ENCODE data around the gene TP53I11. TPM values are rescaled to one million over a fixed set of nuclear protein-coding genes. Genes with fewer than 3 reads are reported as not detected.

TP53I11 gene
- total RNA-seq, 1 experiment from 2014 or later, result 46.9 TPM

DNA sequence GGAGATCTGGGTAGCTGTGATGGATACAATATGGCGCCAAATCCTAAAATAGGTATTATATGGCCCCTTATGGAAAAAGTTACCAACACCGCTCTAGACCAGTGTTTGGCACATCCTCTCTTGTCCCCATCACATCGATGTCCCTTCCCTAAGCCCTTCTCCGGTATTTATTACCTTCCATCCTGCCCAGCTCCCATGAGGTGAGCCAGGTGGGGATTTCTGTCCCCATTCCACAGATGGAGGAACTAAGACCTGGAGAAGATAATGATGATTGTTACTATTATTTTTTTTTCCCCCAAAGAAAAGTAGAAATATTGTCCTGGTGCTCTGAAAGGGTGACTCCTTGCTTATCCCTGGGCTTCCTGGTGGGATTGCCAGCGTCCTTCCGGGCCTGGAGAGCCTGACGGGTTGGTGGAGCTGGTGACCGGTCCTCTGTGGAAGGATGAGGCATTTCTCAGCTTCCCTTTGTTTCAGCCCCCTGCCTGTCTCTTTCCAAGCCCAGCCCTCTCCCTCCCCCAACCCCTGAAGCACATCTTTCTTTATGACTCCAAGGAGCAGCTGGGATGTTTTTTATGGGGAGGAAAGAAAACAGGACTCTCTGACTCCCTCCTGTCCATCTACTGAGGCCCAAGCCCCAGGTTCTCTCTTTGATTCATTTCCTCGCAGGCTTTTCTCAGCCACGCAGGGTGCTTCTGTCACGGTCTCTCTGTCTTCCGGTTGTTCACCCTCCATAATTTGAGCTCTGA is 65.4 kb downstream of the TP53I11 start:
- Histone ChIP-seq H3K9me3 (ENCODE audit: control insufficient read depth in 1 of 2, insufficient read depth in 1 of 2, low read depth in 1 of 2, low read length in 2 of 2) (no peaks in the 10 kb centered on the region), H3K36me3 (ENCODE audit: control insufficient read depth in 1 of 2, insufficient read depth in 2 of 2, low read length in 2 of 2) (no peaks in the 10 kb centered on the region), H3K9me2 (ENCODE audit: insufficient read depth) (no peaks in the 10 kb centered on the region), H3K27ac (ENCODE audit: low read depth, low read length) (no peak overlapping the region), H3K4me2 (ENCODE audit: low read length) (no peak overlapping the region), H3K4me3 (replicated peaks in 1 of 2; ENCODE audit: low read depth in 1 of 2, low read length in 2 of 2) (no peak overlapping the region), H3K27me3 (ENCODE audit: insufficient read depth, low read length) (no peaks in the 10 kb centered on the region), H3K4me1 (ENCODE audit: control insufficient read depth in 1 of 2, insufficient read depth in 2 of 2, low read length in 2 of 2) (peaks cover 0 to 14% of the 10 kb centered on the region in 2 experiments; a peak in 2 of 4 replicates), H4K20me1 (ENCODE audit: insufficient read depth) (no peaks in the 10 kb centered on the region), H3K79me2 (ENCODE audit: insufficient read depth, low read length) (no peaks in the 10 kb centered on the region), H2AFZ (ENCODE audit: low read depth, low read length, poor library complexity, severe bottlenecking) (no peak overlapping the region), H3K9ac (ENCODE audit: low read length) (no peak overlapping the region)
- POLR2A ChIA-PET, result interaction anchor here (0.9 kb wide), 1 partner anchor 9 kb away, joined by 3 read pairs; no protein-coding TSS in a partner anchor
- RAD21 ChIA-PET (ENCODE audit: low non-redundant PET in 1 of 2, low total read pairs in 2 of 2, uncharacterized antibody in 2 of 2, unreplicated experiment in 2 of 2), result no interaction called here
- TF ChIP-seq CEBPB (IDR thresholded peaks at IDR 0.05; ENCODE audit: low read depth) (no peak), SP1 (IDR thresholded peaks at IDR 0.05; ENCODE audit: low read depth) (no peak), YY1 (IDR thresholded peaks at IDR 0.05; ENCODE audit: extremely low read depth, insufficient replicate concordance, low read depth, low read length) (no peak), ZFX (IDR thresholded peaks at IDR 0.05) (no peak), SIN3A (IDR thresholded peaks at IDR 0.05; ENCODE audit: low read depth) (no peak), ELF1 (IDR thresholded peaks at IDR 0.05; ENCODE audit: borderline replicate concordance, low read depth) (no peak), EZH2 (IDR thresholded peaks at IDR 0.05) (no peak), MAX (IDR thresholded peaks at IDR 0.05) (no peak), ZBTB33 (IDR thresholded peaks at IDR 0.05; ENCODE audit: extremely low read depth, insufficient replicate concordance, low read length) (no peak)
- TF ChIP-seq, protein P1, sequence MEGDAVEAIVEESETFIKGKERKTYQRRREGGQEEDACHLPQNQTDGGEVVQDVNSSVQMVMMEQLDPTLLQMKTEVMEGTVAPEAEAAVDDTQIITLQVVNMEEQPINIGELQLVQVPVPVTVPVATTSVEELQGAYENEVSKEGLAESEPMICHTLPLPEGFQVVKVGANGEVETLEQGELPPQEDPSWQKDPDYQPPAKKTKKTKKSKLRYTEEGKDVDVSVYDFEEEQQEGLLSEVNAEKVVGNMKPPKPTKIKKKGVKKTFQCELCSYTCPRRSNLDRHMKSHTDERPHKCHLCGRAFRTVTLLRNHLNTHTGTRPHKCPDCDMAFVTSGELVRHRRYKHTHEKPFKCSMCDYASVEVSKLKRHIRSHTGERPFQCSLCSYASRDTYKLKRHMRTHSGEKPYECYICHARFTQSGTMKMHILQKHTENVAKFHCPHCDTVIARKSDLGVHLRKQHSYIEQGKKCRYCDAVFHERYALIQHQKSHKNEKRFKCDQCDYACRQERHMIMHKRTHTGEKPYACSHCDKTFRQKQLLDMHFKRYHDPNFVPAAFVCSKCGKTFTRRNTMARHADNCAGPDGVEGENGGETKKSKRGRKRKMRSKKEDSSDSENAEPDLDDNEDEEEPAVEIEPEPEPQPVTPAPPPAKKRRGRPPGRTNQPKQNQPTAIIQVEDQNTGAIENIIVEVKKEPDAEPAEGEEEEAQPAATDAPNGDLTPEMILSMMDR (IDR thresholded peaks at IDR 0.05 in 2 of 3, conservative IDR thresholded peaks at IDR 0.05 in 1 of 3; ENCODE audit: borderline replicate concordance in 1 of 3, insufficient read depth in 1 of 3, low read depth in 2 of 3, low read length in 2 of 3), result no peak
- BruUV-seq (replicated peaks), result no TSS peak
- CTCF ChIA-PET, result no interaction called here
- intact Hi-C loops (cut with micrococcal nuclease), result no loop called here
- DNase-seq (ENCODE audit: low read depth, low spot score) (no peak), ATAC-seq (no peak)

All from HCT116 (cell line).